ENCODE measurements around the gene NOG. TPM values are rescaled to one million over a fixed set of nuclear protein-coding genes. Genes with fewer than 3 reads are reported as not detected.

The NOG gene
- total RNA-seq, 2 experiments from 2014 or later: not detected

GRCh38 chr17:56641373-56641772 lies 47.9 kb downstream of the NOG start:
- ChIA-PET POLR2A (no interaction called here), CTCF (ENCODE audit: unreplicated experiment) (no interaction called here)
- H4K20me1 ChIP-seq (ENCODE audit: insufficient read depth, low read length): no peaks in the 10 kb centered on the region
- TF ChIP-seq EZH2phosphoT487 (IDR thresholded peaks at IDR 0.05; ENCODE audit: borderline replicate concordance, low read depth, low read length): no peak
- TF ChIP-seq CTCF (conservative IDR thresholded peaks at IDR 0.05; ENCODE audit: low read length): no peak
- no peaks in the 10 kb centered on the region for H3K79me2 ChIP-seq (ENCODE audit: insufficient read depth, low read depth, low read length)
- BruUV-seq (replicated peaks): no TSS peak
- H3K4me3 ChIP-seq (ENCODE audit: low read depth, low read length, poor library complexity, severe bottlenecking): no peak overlapping the region
- DNase-seq (ENCODE audit: low spot score): no peak
- intact Hi-C loops (cut with micrococcal nuclease; ENCODE audit: unreplicated experiment): no loop called here
- H3K4me1 ChIP-seq (ENCODE audit: insufficient read depth, low read length, poor library complexity, severe bottlenecking): no peaks in the 10 kb centered on the region
- H3K9me2 ChIP-seq (ENCODE audit: insufficient read depth, low read length): no peaks in the 10 kb centered on the region
- no peaks in the 10 kb centered on the region for H3K36me3 ChIP-seq (ENCODE audit: insufficient read depth, low read length)
- H2AFZ ChIP-seq (ENCODE audit: low read length): no peak overlapping the region
- H3K9me3 ChIP-seq (ENCODE audit: low read length): no peaks in the 10 kb centered on the region
- H3K27ac ChIP-seq (ENCODE audit: low read depth, low read length, poor library complexity, severe bottlenecking): no peak overlapping the region
- no peak overlapping the region for H3K4me2 ChIP-seq (ENCODE audit: low read length)

- ChIA-PET CTCF (ENCODE audit: unreplicated experiment) (no interaction called here), POLR2A (no interaction called here)
- TF ChIP-seq CTCF (conservative IDR thresholded peaks at IDR 0.05; ENCODE audit: low read length) (no peak), EZH2phosphoT487 (IDR thresholded peaks at IDR 0.05; ENCODE audit: borderline replicate concordance, low read depth, low read length) (no peak)
- no peak overlapping the region for H3K27ac ChIP-seq (ENCODE audit: low read depth, low read length, poor library complexity, severe bottlenecking)
- no peaks in the 10 kb centered on the region for H3K79me2 ChIP-seq (ENCODE audit: insufficient read depth, low read depth, low read length)
- no peaks in the 10 kb centered on the region for H3K4me1 ChIP-seq (ENCODE audit: insufficient read depth, low read length, poor library complexity, severe bottlenecking)
- no peaks in the 10 kb centered on the region for H3K9me2 ChIP-seq (ENCODE audit: insufficient read depth, low read length)
- H3K4me3 ChIP-seq (ENCODE audit: low read depth, low read length, poor library complexity, severe bottlenecking): no peak overlapping the region
- no peak overlapping the region for H3K4me2 ChIP-seq (ENCODE audit: low read length)
- no peak for DNase-seq (ENCODE audit: low spot score)
- H2AFZ ChIP-seq (ENCODE audit: low read length): no peak overlapping the region
- H3K9me3 ChIP-seq (ENCODE audit: low read length): no peaks in the 10 kb centered on the region
- H3K36me3 ChIP-seq (ENCODE audit: insufficient read depth, low read length): no peaks in the 10 kb centered on the region
- no peaks in the 10 kb centered on the region for H4K20me1 ChIP-seq (ENCODE audit: insufficient read depth, low read length)
- intact Hi-C loops (cut with micrococcal nuclease; ENCODE audit: unreplicated experiment): no loop called here
- BruUV-seq (replicated peaks): no TSS peak
Observed at GRCh38 chr17:56641894-56642293, 48.4 kb downstream of the NOG start.

GRCh38 chr17:56642424-56642823 lies 48.9 kb downstream of the NOG start:
- DNase-seq (ENCODE audit: low spot score): no peak
- Histone ChIP-seq H3K79me2 (ENCODE audit: insufficient read depth, low read depth, low read length) (no peaks in the 10 kb centered on the region), H4K20me1 (ENCODE audit: insufficient read depth, low read length) (no peaks in the 10 kb centered on the region), H3K4me3 (ENCODE audit: low read depth, low read length, poor library complexity, severe bottlenecking) (no peak overlapping the region), H3K9me3 (ENCODE audit: low read length) (no peaks in the 10 kb centered on the region), H3K4me2 (ENCODE audit: low read length) (no peak overlapping the region), H3K4me1 (ENCODE audit: insufficient read depth, low read length, poor library complexity, severe bottlenecking) (no peaks in the 10 kb centered on the region), H3K9me2 (ENCODE audit: insufficient read depth, low read length) (no peaks in the 10 kb centered on the region), H3K27ac (ENCODE audit: low read depth, low read length, poor library complexity, severe bottlenecking) (no peak overlapping the region), H3K36me3 (ENCODE audit: insufficient read depth, low read length) (no peaks in the 10 kb centered on the region), H2AFZ (ENCODE audit: low read length) (no peak overlapping the region)
- ChIA-PET POLR2A (no interaction called here), CTCF (ENCODE audit: unreplicated experiment) (no interaction called here)
- BruUV-seq (replicated peaks): no TSS peak
- TF ChIP-seq EZH2phosphoT487 (IDR thresholded peaks at IDR 0.05; ENCODE audit: borderline replicate concordance, low read depth, low read length) (no peak), CTCF (conservative IDR thresholded peaks at IDR 0.05; ENCODE audit: low read length) (no peak)
- intact Hi-C loops (cut with micrococcal nuclease; ENCODE audit: unreplicated experiment): no loop called here

Small RNAs within 50 kb of the gene (small RNA-seq; reads per million reads assigned to genes)
- gene RPL39P33: not detected

Other genes starting within 250 kb of the NOG start
- 5.2 and 5.8 TPM in 2 replicates for gene C17orf67, start 240.2 kb downstream of the NOG start, total RNA-seq (2014; rRNA removed; shearing (Covaris generic))
- gene C17orf67, start 240.2 kb downstream of the NOG start, total RNA-seq (2022): 5.4 and 6.0 TPM in 2 replicates
- 6.2 and 8.6 TPM in 2 replicates for gene DGKE, start 240.5 kb downstream of the NOG start, total RNA-seq (2014; rRNA removed; shearing (Covaris generic))
- gene DGKE, start 240.5 kb downstream of the NOG start, total RNA-seq (2022): 21.4 and 26.3 TPM in 2 replicates